ENCODE results near the gene AMT. TPM values are rescaled to one million over a fixed set of nuclear protein-coding genes. Genes with fewer than 3 reads are reported as not detected.

Gene AMT
- total and polyA plus RNA-seq, 8 donors, result 5.9 to 41.0 (median 32.3) TPM

GRCh38 chr3:49388289-49388820, 33.9 kb downstream of the AMT start:
- Histone ChIP-seq H3K27ac (peak overlapping the region in 1 of 2 donors; percentile 41), H3K36me3 (peaks cover 0 to 3% of the 10 kb centered on the region in 2 donors), H3K4me1 (peaks cover 0 to 81% of the 10 kb centered on the region in 2 donors), H3K27me3 (no peaks in the 10 kb centered on the region), H3K9me3 (no peaks in the 10 kb centered on the region), H3K4me3 (no peak overlapping the region)
- no peak for ATAC-seq
- TF ChIP-seq CTCF (IDR thresholded peaks at IDR 0.05), result no peak
- intact Hi-C loops (cut with DNase I), result no loop called here
- DNase-seq, result no peak

- no peaks in the 10 kb centered on the region for H3K27me3 ChIP-seq
- H3K9me3 ChIP-seq, result no peaks in the 10 kb centered on the region
- TF ChIP-seq CTCF (IDR thresholded peaks at IDR 0.05), result no peak
- no peak for DNase-seq
- no peak for ATAC-seq
- peaks cover 0 to 3% of the 10 kb centered on the region in 2 donors for H3K36me3 ChIP-seq
- intact Hi-C loops (cut with DNase I), result no loop called here
- H3K4me3 ChIP-seq, result no peak overlapping the region
- H3K4me1 ChIP-seq, result peaks cover 0 to 81% of the 10 kb centered on the region in 2 donors
- peak overlapping the region in 1 of 2 donors; percentile 41 for H3K27ac ChIP-seq
These were observed 34.6 kb downstream of the AMT start for GRCh38 chr3:49387721-49388120.

GRCh38 chr3:49386056-49386756, 36.1 kb downstream of the AMT start:
- ATAC-seq, result peak; percentile 70
- Histone ChIP-seq H3K36me3 (peaks cover 0 to under 1% of the 10 kb centered on the region in 2 donors), H3K27me3 (no peaks in the 10 kb centered on the region), H3K4me1 (peaks cover 0 to 96% of the 10 kb centered on the region in 2 donors), H3K4me3 (no peak overlapping the region), H3K27ac (peak overlapping the region in 1 of 2 donors; percentile 84), H3K9me3 (no peaks in the 10 kb centered on the region)
- DNase-seq, result no peak
- TF ChIP-seq CTCF (IDR thresholded peaks at IDR 0.05), result no peak
- intact Hi-C loops (cut with DNase I), result no loop called here

- Histone ChIP-seq H3K4me1 (peaks cover 0 to 99% of the 10 kb centered on the region in 2 donors), H3K36me3 (no peaks in the 10 kb centered on the region), H3K9me3 (no peaks in the 10 kb centered on the region), H3K27ac (peak overlapping the region in 1 of 2 donors; percentile 84), H3K27me3 (no peaks in the 10 kb centered on the region), H3K4me3 (no peak overlapping the region)
- no peak for ATAC-seq
- TF ChIP-seq CTCF (IDR thresholded peaks at IDR 0.05), result no peak
- DNase-seq, result no peak
- intact Hi-C loops (cut with DNase I), result no loop called here
These were observed 36.7 kb downstream of the AMT start for GRCh38 chr3:49385617-49386016.

GRCh38 chr3:49383387-49383786, 38.9 kb downstream of the AMT start:
- Histone ChIP-seq H3K4me3 (no peak overlapping the region), H3K27ac (no peak overlapping the region), H3K27me3 (no peaks in the 10 kb centered on the region), H3K9me3 (no peaks in the 10 kb centered on the region), H3K36me3 (no peaks in the 10 kb centered on the region), H3K4me1 (peaks cover 3 to 99% of the 10 kb centered on the region in 2 donors)
- ATAC-seq, result no peak
- intact Hi-C loops (cut with DNase I), result no loop called here
- no peak for DNase-seq
- no peak for TF ChIP-seq CTCF (IDR thresholded peaks at IDR 0.05)
